ENCODE measurements around the gene TBCD.

The TBCD gene

GRCh38 chr17:82841921-82842596, 90.2 kb downstream of the TBCD start:
- TF ChIP-seq ZFX (IDR thresholded peaks at IDR 0.05; ENCODE audit: borderline replicate concordance) (no peak), CTCF (IDR thresholded peaks at IDR 0.05) (no peak)
- H3K27ac ChIP-seq: no peak overlapping the region

GRCh38 chr17:82843904-82844680, 92.2 kb downstream of the TBCD start:
- TF ChIP-seq CTCF (IDR thresholded peaks at IDR 0.05) (no peak), ZFX (IDR thresholded peaks at IDR 0.05; ENCODE audit: borderline replicate concordance) (no peak)
- no peak overlapping the region for H3K27ac ChIP-seq

- H3K27ac ChIP-seq: no peak overlapping the region
- TF ChIP-seq ZFX (IDR thresholded peaks at IDR 0.05; ENCODE audit: borderline replicate concordance): no peak
- TF ChIP-seq CTCF (IDR thresholded peaks at IDR 0.05): no peak
These were observed 92.9 kb downstream of the TBCD start for GRCh38 chr17:82844796-82845162.

- no peak overlapping the region for H3K27ac ChIP-seq
- TF ChIP-seq CTCF (IDR thresholded peaks at IDR 0.05): no peak
- TF ChIP-seq ZFX (IDR thresholded peaks at IDR 0.05; ENCODE audit: borderline replicate concordance): no peak
These were observed 93.4 kb downstream of the TBCD start for GRCh38 chr17:82845163-82845807.

GRCh38 chr17:82846061-82846691, 94.3 kb downstream of the TBCD start:
- TF ChIP-seq CTCF (IDR thresholded peaks at IDR 0.05): no peak
- no peak for TF ChIP-seq ZFX (IDR thresholded peaks at IDR 0.05; ENCODE audit: borderline replicate concordance)
- no peak overlapping the region for H3K27ac ChIP-seq

GRCh38 chr17:82848022-82848592, 96.2 kb downstream of the TBCD start:
- no peak overlapping the region for H3K27ac ChIP-seq
- TF ChIP-seq CTCF (IDR thresholded peaks at IDR 0.05) (no peak), ZFX (IDR thresholded peaks at IDR 0.05; ENCODE audit: borderline replicate concordance) (no peak)

Data from 22Rv1 (cell line).